HAP-1 (cell line): Measurements from ENCODE around the gene VWA3B.
"Not testable (repeated sequence)": the region's sequence is repeated elsewhere in the genome, so short reads cannot be mapped to it uniquely, and the experiment has no call there.

ENCODE experiments used
- DNase-seq, 2 experiments: peaks; one replicate each; pipeline ENCODE4 v3.0.0-alpha.2; 2016 to 2020; ENCODE audit warnings: low spot score in 2 of 2
- H3K27me3 ChIP-seq: fragments of 250-450 bp; sonication (Bioruptor Pico); 2 replicates; pipeline ENCODE4 v1.5.1; 2020; ENCODE audit warnings: low read depth, mild to moderate bottlenecking, moderate library complexity
- H3K36me3 ChIP-seq: fragments of 250-450 bp; sonication (Bioruptor Pico); replicated peaks from 2 replicates; pipeline ENCODE4 v1.5.1; 2020; ENCODE audit warnings: mild to moderate bottlenecking
- H3K4me1 ChIP-seq: fragments of 250-450 bp; sonication (Bioruptor Pico); 2 replicates; pipeline ENCODE4 v1.5.1; 2020; ENCODE audit warnings: mild to moderate bottlenecking
- H3K4me3 ChIP-seq: fragments of 250-450 bp; sonication (Bioruptor Pico); 2 replicates; pipeline ENCODE4 v1.5.1; 2020; ENCODE audit warnings: mild to moderate bottlenecking, moderate library complexity
- H3K9me3 ChIP-seq: fragments of 250-450 bp; sonication (Bioruptor Pico); 2 replicates; pipeline ENCODE4 v1.5.1; 2020; ENCODE audit warnings: mild to moderate bottlenecking, moderate library complexity
- in situ Hi-C: fragments of 300-500 bp; cut with MboI; formaldehyde crosslinking; loops from 3 replicates; pipeline ENCODE4 v1.14.3; 2020; ENCODE audit warnings: low sequenced_read_pairs, inconsistent platforms, mixed read lengths

VWA3B gene

DNA sequence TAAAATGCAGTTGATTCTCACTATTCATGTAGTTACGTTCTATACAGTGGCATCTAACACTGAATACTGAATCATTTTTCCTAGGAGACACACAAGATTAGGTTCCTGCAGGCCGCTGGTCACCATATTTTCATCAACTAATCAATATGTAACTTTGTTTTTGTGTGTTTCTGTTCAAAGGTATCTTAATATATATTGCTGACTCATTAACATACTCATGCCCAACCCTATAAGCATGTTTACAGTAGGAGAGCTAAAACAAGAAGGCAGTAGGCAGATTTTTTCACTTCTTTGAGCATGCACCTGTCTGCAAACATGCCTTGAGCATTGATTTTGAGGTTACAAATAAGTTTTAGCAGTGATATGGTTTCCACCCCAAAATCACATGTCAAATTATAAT, 229.0 kb downstream of the VWA3B start:
- no peak overlapping the region for H3K4me3 ChIP-seq
- no peaks in the 10 kb centered on the region for H3K4me1 ChIP-seq
- no peak for DNase-seq
- no peaks in the 10 kb centered on the region for H3K36me3 ChIP-seq
- H3K27me3 ChIP-seq, result no peaks in the 10 kb centered on the region
- in situ Hi-C loops, result no loop called here
- peaks cover 15% of the 10 kb centered on the region for H3K9me3 ChIP-seq

DNA sequence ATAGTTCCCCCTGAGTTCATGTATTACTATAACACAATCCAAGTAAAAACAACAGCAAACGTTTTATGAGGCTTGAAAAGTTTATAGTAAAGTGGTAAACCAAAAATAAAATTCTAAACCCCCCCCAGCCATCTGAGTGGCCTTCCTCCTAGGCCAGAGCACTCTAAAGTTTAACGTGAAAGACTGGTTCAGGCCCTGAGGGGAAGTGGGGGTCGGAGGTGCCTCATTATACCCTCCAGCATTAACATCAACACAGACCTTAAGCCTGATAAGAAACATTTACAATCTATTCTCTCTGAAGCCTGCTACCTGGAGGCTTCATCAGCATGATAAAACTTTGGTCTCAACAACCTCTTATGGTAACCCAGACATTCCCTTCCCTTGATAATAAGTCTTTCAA, 230.2 kb downstream of the VWA3B start:
- Histone ChIP-seq H3K27me3 (no peaks in the 10 kb centered on the region), H3K36me3 (no peaks in the 10 kb centered on the region), H3K9me3 (peaks cover 18% of the 10 kb centered on the region), H3K4me1 (no peaks in the 10 kb centered on the region), H3K4me3 (no peak overlapping the region)
- in situ Hi-C loops, result no loop called here
- DNase-seq, result no peak

DNA sequence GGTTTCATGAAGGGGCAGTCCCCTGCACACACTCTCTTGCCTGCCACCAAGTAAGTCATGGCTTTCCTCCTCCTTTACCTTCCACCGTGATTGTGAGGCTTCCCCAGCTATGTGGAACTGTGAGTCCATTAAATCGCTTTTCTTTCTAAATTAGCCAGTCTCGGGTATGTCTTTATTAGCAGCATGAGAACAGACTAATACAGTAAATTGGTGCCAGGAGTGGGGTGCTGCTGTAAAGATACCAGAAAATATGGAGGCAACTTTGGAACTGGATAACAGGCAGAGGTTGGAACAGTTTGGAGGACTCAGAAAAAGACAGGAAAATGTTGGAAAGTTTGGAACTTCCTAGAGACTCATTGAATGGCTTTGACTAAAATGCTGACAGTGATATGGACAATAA, 233.2 kb downstream of the VWA3B start:
- DNase-seq, H3K27me3 ChIP-seq, in situ Hi-C loops, H3K4me3 ChIP-seq, H3K36me3 ChIP-seq, H3K4me1 ChIP-seq: not testable (repeated sequence)
- peaks cover 18% of the 10 kb centered on the region for H3K9me3 ChIP-seq

GRCh38 chr2:98324181-98324580, 237.2 kb downstream of the VWA3B start:
- DNase-seq, result no peak

GRCh38 chr2:98327776-98328175, 240.8 kb downstream of the VWA3B start:
- in situ Hi-C loops, result no loop called here
- Histone ChIP-seq H3K4me1 (peaks cover 1% of the 10 kb centered on the region; the same call in 1 of the 2 replicates), H3K36me3 (no peaks in the 10 kb centered on the region), H3K4me3 (no peak overlapping the region), H3K27me3 (no peaks in the 10 kb centered on the region), H3K9me3 (no peaks in the 10 kb centered on the region)
- no peak for DNase-seq

More at GRCh38 chr2:98324181-98324580, 237.2 kb downstream of the VWA3B start:
- Histone ChIP-seq H3K36me3 (no peaks in the 10 kb centered on the region), H3K9me3 (peaks cover 12% of the 10 kb centered on the region), H3K4me1 (no peaks in the 10 kb centered on the region), H3K4me3 (no peak overlapping the region), H3K27me3 (no peaks in the 10 kb centered on the region)
- in situ Hi-C loops, result no loop called here

DNA sequence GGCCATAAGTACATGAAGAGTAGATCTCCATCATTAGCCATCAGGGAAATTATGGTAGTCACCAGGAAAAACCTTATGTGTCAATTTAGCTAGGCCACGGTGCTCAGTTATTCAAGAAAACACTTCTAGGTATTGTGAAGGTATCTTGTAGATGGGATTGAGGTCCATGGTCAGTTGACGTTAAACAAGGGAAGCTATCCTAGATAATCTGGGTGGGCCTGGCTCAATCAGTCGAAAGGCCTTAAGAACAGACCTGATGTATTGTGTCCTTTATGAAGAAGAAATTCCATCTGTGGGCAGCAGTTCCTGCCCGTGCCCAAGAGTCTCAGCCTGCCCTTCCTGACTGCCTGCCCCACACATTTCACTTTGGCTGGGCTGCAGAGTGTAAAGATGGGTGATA, 242.6 kb downstream of the VWA3B start:
- in situ Hi-C loops, result no loop called here

GRCh38 chr2:98332989-98333388, 246.0 kb downstream of the VWA3B start:
- Histone ChIP-seq H3K4me3 (no peak overlapping the region), H3K9me3 (peaks cover 5% of the 10 kb centered on the region), H3K4me1 (peaks cover 28% of the 10 kb centered on the region), H3K27me3 (no peaks in the 10 kb centered on the region), H3K36me3 (no peaks in the 10 kb centered on the region)
- in situ Hi-C loops, result no loop called here
- DNase-seq, result no peak

More for the DNA sequence above, 242.6 kb downstream of the VWA3B start:
- no peaks in the 10 kb centered on the region for H3K36me3 ChIP-seq
- no peak overlapping the region for H3K4me3 ChIP-seq
- H3K4me1 ChIP-seq, result peaks cover 17% of the 10 kb centered on the region
- no peaks in the 10 kb centered on the region for H3K27me3 ChIP-seq
- H3K9me3 ChIP-seq, result no peaks in the 10 kb centered on the region
- DNase-seq, result no peak

GRCh38 chr2:98333922-98334321, 247.0 kb downstream of the VWA3B start:
- H3K4me1 ChIP-seq, result peaks cover 28% of the 10 kb centered on the region
- peaks cover 8% of the 10 kb centered on the region for H3K9me3 ChIP-seq
- DNase-seq, result peak; percentile 52 to 72
- peak overlapping the region; percentile 3; the same call in 1 of the 2 replicates for H3K4me3 ChIP-seq
- no peaks in the 10 kb centered on the region for H3K36me3 ChIP-seq
- in situ Hi-C loops, result no loop called here
- no peaks in the 10 kb centered on the region for H3K27me3 ChIP-seq

DNA sequence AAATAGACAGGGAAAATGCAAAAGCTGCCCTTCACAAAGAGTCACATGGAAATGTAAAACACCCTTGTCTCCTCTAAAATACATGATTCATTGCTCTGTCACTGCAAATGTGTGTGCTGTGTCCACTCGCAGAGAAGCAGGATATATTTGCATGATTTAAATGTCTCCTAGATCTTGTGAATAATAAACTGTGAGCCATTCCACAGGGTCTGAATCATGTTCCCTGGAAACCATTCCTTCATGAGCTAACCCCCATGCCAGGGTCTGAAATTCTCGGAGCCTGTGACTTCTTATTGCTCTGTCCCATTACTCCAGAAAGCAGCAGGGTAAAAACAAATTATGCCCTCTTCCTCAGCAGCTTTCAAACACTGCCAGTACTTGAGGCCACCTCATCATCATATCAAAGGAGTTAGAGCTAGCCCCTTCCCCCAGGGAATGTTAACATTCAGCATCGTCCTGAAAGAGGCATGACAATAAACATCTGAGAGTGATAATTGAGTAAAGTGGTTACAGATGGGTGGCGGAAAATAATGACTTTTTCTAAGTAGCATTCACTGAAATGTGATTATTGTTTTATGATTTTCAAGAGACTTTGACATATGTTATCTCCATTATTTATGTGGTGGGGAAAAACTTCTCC, 247.6 kb downstream of the VWA3B start:
- peaks cover 8% of the 10 kb centered on the region for H3K9me3 ChIP-seq
- in situ Hi-C loops, result no loop called here
- peaks cover 28% of the 10 kb centered on the region for H3K4me1 ChIP-seq
- H3K36me3 ChIP-seq, result no peaks in the 10 kb centered on the region
- no peak overlapping the region for H3K4me3 ChIP-seq
- DNase-seq, result peak; percentile 80 to 98
- no peaks in the 10 kb centered on the region for H3K27me3 ChIP-seq

GRCh38 chr2:98335271-98335670, 248.3 kb downstream of the VWA3B start:
- Histone ChIP-seq H3K27me3 (no peaks in the 10 kb centered on the region), H3K4me3 (no peak overlapping the region), H3K36me3 (no peaks in the 10 kb centered on the region), H3K9me3 (peaks cover 8% of the 10 kb centered on the region), H3K4me1 (peaks cover 28% of the 10 kb centered on the region)
- in situ Hi-C loops, result no loop called here
- peak; percentile 45 to 70 for DNase-seq

DNA sequence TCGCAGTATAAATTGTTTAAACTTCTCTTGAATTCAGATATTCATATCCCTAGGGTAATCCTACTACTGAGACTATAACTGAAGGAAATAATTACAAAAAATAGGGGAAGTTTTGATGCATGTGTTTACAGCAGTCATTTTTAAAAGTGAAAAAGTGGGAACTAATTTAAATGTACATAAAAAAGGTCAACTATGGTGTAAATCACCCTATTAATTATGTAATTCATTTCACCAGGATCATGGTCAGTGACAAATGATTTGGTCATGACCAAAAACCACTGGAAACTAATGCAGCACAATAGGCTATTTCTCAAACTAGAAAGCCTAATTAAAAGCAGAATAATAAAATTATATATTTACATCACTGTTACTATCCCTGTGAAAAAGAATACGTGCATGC, 254.3 kb downstream of the VWA3B start:
- H3K4me1 ChIP-seq, result no peaks in the 10 kb centered on the region
- in situ Hi-C loops, result no loop called here
- H3K36me3 ChIP-seq, result no peaks in the 10 kb centered on the region
- H3K9me3 ChIP-seq, result peaks cover 8% of the 10 kb centered on the region
- no peak for DNase-seq
- H3K4me3 ChIP-seq, result no peak overlapping the region
- peaks cover 16% of the 10 kb centered on the region for H3K27me3 ChIP-seq

DNA sequence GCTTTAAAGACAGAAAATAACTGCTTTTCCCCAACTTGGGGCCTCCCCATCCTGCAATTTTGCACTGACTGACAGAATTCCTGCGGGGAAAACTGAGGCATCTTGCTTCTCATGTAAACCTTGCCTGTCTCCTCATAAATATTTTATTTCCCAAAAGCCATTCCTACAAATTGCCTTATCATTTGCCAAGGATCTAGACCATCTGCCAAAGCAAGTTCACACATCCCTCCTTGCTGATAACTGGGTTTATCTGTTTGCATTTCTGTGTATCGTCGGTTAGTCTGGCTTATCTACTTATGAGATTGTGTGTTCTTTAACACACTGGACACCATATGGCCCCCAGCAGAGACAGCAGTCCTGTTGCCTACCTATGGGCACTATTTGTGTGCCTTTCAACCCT, 256.3 kb downstream of the VWA3B start:
- peaks cover 32% of the 10 kb centered on the region for H3K27me3 ChIP-seq
- in situ Hi-C loops, result no loop called here

DNA sequence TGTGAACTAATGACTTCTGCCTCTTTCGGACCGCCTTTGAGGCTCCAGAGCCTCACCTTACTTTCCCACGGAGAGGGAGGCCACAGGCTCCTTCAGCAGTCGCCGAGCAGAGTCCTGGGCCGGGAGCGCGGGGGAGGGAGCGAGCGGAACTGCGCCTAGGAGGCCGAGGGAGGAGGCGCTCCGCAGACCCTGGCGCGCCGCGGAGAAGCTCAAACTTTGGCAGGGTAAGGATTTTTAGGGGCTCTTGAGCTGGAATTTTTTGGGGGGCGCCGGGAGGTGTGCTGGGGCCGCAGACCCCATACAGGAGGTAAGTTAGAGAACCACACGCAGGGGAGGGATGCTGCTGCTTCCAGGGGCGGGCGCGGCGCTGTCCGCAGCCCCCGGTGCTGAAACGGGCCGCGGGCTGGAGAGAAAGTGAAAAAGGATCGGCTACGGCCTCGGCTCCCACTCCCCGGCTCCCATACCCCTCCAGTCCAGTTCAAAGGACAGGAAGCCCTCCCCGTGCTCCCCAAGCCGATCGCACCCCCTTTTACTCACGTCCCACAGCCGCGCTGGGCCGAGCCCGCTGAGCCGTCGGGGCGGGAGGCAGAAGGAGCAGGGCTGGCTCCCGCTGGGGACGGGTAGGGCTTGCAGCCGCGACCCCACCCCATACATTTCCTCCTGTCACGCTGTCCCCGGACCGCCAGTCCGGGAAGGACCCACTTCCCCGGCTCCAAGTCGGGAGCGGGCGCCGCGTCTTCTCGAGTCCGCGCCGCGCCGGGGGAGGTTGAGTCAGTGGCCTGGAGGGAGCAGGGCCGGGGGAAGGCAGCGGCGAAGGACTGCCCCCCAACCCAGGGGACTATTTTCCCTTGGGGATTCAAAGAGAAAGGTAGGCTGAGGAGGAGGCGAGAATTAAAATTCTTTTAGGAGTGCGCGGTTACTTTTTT, 259.6 kb downstream of the VWA3B start, which contains the start of gene CNGA3:
TSS of gene CNGA3 (plus strand) at position 146 of the 926 bp plus-strand sequence. CDS start 23,520 bp downstream, outside the sequence.
- Histone ChIP-seq H3K4me1 (no peaks in the 10 kb centered on the region), H3K9me3 (peaks cover 2% of the 10 kb centered on the region; the same call in 1 of the 2 replicates), H3K4me3 (no peak within 1 kb of the TSS), H3K36me3 (no peaks in the 10 kb centered on the region), H3K27me3 (peaks cover 32% of the 10 kb centered on the region)
- in situ Hi-C loops, result no loop called here
- peak in 1 of 2 experiments; percentile 64 for DNase-seq

More for the DNA sequence above, 256.3 kb downstream of the VWA3B start:
- Histone ChIP-seq H3K9me3 (no peaks in the 10 kb centered on the region), H3K4me1 (no peaks in the 10 kb centered on the region), H3K36me3 (no peaks in the 10 kb centered on the region), H3K4me3 (no peak overlapping the region)
- no peak for DNase-seq
